ENCODE data around the gene NTRK3. TPM values are rescaled to one million over a fixed set of nuclear protein-coding genes. Genes with fewer than 3 reads are reported as not detected.

NTRK3 gene
- polyA plus RNA-seq, 1 experiment, result 0.21 TPM

DNA sequence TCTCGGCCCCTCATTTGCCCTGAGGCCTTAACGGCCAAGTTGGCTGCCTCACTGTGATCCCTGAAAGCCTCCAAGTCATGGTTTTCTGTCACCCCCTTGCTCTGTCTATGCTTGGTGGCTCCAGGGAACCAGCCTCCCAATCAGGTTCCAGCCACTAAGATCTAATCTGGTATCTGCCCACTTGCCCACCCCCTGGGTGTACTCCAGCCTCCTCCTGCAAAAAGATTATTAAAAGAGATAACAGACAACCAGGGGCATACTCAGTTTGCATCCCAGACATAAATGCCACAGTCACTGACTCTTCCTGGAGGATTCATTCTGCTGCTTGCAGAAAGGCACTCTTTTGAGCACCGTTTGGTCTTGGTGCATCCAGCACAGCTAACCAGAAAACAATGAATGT is 103.9 kb downstream of the NTRK3 start:
- Histone ChIP-seq H3K27me3 (ENCODE audit: control insufficient read depth, insufficient read depth, low read length) (no peaks in the 10 kb centered on the region), H3K9me3 (ENCODE audit: control insufficient read depth, insufficient read depth, low read length) (peaks cover 13% of the 10 kb centered on the region), H3K4me3 (ENCODE audit: low read depth, low read length) (no peak overlapping the region), H3K27ac (ENCODE audit: low read depth, low read length) (no peak overlapping the region)
- DNase-seq (ENCODE audit: low read depth, low spot score), result no peak
- TF ChIP-seq, protein P1, sequence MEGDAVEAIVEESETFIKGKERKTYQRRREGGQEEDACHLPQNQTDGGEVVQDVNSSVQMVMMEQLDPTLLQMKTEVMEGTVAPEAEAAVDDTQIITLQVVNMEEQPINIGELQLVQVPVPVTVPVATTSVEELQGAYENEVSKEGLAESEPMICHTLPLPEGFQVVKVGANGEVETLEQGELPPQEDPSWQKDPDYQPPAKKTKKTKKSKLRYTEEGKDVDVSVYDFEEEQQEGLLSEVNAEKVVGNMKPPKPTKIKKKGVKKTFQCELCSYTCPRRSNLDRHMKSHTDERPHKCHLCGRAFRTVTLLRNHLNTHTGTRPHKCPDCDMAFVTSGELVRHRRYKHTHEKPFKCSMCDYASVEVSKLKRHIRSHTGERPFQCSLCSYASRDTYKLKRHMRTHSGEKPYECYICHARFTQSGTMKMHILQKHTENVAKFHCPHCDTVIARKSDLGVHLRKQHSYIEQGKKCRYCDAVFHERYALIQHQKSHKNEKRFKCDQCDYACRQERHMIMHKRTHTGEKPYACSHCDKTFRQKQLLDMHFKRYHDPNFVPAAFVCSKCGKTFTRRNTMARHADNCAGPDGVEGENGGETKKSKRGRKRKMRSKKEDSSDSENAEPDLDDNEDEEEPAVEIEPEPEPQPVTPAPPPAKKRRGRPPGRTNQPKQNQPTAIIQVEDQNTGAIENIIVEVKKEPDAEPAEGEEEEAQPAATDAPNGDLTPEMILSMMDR (IDR thresholded peaks at IDR 0.05; ENCODE audit: low read depth, low read length), result no peak
- ChIA-PET POLR2A (no interaction called here), CTCF (no interaction called here)

DNA sequence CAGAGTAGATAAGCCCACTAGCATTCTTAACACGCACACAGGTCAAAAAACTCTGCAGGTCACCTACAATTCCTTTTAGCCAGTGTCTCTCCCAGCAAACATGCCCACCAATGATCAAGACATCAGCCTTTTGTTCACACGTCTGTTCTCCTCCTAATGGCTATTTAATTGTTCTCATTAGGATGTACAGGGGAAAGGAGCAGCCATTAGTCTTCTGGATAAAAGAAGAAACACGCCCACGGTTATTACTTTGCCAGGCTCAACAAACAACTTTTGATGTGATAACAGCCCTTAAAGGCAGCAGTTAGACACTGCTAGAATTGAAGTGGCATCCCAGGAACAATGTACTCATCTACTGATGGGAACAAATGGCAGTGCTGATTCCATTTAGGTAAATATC is 108.8 kb downstream of the NTRK3 start:
- ChIA-PET CTCF (no interaction called here), POLR2A (no interaction called here)
- Histone ChIP-seq H3K27ac (ENCODE audit: low read depth, low read length) (no peak overlapping the region), H3K4me3 (ENCODE audit: low read depth, low read length) (no peak overlapping the region), H3K9me3 (ENCODE audit: control insufficient read depth, insufficient read depth, low read length) (peaks cover 4% of the 10 kb centered on the region; the same call in 1 of the 2 replicates), H3K27me3 (ENCODE audit: control insufficient read depth, insufficient read depth, low read length) (no peaks in the 10 kb centered on the region)
- TF ChIP-seq, protein P1 (IDR thresholded peaks at IDR 0.05; ENCODE audit: low read depth, low read length), result no peak
- DNase-seq (ENCODE audit: low read depth, low spot score), result no peak

DNA sequence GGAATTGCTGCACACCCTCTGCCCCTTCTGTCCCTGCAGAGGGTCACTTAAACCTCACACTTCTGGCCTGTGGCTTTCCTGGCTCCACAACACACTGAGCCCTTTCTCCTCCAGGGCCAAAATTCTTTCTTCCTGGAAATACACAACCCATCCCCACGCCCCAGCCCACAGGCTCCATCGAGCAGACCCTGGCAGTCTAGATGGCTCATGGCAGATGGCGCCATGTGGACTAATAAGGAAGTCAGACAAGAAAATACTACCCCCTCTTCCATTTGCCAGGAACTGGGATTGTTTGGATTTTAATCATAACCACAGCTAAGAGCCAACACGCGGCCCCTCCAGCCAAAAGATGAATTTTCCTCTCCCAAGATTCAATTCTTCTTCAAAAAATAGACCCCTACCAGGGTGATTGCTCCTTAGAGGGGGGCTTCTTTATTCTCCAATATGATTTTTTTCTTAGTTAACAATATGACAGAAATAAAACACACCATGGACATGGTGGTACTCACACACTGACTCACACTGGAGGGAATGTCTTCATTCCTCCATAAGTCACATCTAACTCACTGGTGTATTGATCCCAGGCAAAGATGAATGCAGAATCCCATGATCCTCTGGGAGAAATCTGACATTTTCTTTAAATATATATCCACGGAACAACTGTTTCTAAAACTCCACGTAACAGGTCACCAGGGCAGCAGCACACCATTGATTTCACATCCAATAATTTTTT is 111.5 kb downstream of the NTRK3 start:
- ChIA-PET POLR2A (no interaction called here), CTCF (no interaction called here)
- no peak overlapping the region for H3K4me3 ChIP-seq (ENCODE audit: low read depth, low read length)
- DNase-seq (ENCODE audit: low read depth, low spot score), result no peak
- TF ChIP-seq, protein P1 (IDR thresholded peaks at IDR 0.05; ENCODE audit: low read depth, low read length), result no peak
- no peaks in the 10 kb centered on the region for H3K27me3 ChIP-seq (ENCODE audit: control insufficient read depth, insufficient read depth, low read length)
- no peak overlapping the region for H3K27ac ChIP-seq (ENCODE audit: low read depth, low read length)
- peaks cover 10% of the 10 kb centered on the region for H3K9me3 ChIP-seq (ENCODE audit: control insufficient read depth, insufficient read depth, low read length)

DNA sequence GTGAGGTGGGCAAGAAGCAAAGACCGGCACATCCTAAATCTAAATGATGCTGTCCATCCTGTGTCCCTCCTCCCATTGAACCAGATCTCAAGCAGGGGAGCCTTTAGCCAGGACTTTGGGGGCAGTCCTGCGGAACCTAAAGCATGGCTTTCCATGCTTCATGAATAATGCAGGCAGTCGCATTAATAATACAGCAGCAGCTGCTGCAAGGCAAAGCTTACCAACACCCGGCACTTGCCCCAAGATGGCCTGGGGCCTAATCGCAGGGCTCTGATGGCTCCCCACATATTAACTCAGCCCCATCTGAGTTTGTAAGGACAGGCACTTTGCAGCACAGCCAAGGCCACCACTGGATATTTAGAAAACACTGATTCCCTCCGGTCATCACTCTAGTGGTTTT is 114.4 kb downstream of the NTRK3 start:
- Histone ChIP-seq H3K4me3 (ENCODE audit: low read depth, low read length) (no peak overlapping the region), H3K9me3 (ENCODE audit: control insufficient read depth, insufficient read depth, low read length) (peaks cover 16% of the 10 kb centered on the region), H3K27ac (ENCODE audit: low read depth, low read length) (no peak overlapping the region), H3K27me3 (ENCODE audit: control insufficient read depth, insufficient read depth, low read length) (no peaks in the 10 kb centered on the region)
- ChIA-PET CTCF (no interaction called here), POLR2A (no interaction called here)
- TF ChIP-seq, protein P1 (IDR thresholded peaks at IDR 0.05; ENCODE audit: low read depth, low read length), result no peak
- no peak for DNase-seq (ENCODE audit: low read depth, low spot score)

DNA sequence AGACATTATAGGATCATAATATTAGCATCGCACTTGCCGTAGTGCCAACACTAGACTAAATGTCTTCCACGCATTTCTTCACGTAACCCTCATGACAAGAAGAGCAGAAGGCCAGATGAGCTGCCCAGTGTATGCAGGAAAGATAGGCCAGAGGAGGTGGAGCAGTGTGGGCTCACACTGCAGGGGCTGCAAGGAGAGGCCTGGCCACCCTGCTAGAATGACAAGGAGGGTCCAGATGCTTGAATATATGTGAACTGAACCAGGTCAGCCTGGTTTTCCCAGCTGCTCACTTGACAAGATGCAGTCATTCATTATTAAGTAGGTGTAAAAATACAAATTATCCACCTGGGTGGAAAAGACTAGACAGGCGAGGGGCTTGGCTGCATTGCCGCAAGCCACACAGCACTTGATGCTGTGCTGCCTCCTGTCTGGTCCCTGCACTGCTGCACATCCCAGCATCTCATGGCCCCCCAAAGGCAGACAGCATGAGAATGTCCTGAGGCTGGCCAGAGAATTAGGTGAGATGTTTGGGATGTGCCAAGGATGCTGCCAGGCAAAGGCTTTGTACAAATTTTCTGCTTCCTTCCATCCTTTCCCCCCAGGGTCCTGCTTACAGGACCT is 115.2 kb downstream of the NTRK3 start:
- ChIA-PET CTCF (no interaction called here), POLR2A (no interaction called here)
- peaks cover 18% of the 10 kb centered on the region for H3K9me3 ChIP-seq (ENCODE audit: control insufficient read depth, insufficient read depth, low read length)
- no peak overlapping the region for H3K27ac ChIP-seq (ENCODE audit: low read depth, low read length)
- no peaks in the 10 kb centered on the region for H3K27me3 ChIP-seq (ENCODE audit: control insufficient read depth, insufficient read depth, low read length)
- no peak for DNase-seq (ENCODE audit: low read depth, low spot score)
- no peak overlapping the region for H3K4me3 ChIP-seq (ENCODE audit: low read depth, low read length)
- TF ChIP-seq, protein P1 (IDR thresholded peaks at IDR 0.05; ENCODE audit: low read depth, low read length), result no peak

All from AG04450 (cell line).